Measurements from ENCODE around the gene OTOS. TPM values are rescaled to one million over a fixed set of nuclear protein-coding genes. Genes with fewer than 3 reads are reported as not detected.

The OTOS gene
- total RNA-seq, 1 donor from 2014 or later, result not detected

DNA sequence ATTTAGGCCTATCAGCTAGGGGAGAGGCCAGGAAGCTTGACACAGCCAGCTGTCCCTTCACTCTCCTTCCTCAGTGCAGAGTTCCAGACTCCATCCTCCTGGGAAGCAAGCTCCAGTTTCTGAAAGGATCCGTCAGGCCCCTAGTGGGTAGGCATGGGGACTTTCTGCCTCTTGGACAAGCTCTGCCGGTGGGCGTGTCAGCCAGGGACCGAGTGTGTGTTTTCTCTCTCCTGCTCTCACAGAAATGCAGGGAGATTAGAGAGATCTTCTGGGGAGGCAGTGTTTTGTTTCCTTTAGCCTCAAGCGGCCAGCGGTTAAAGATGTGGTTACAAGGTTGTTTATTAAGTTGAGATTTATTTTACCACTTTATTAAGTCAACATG, 29.9 kb upstream of the OTOS start:
- DNase-seq (no peak), ATAC-seq (no peak)
- no peaks in the 10 kb centered on the region for H3K36me3 ChIP-seq
- H3K4me1 ChIP-seq, result no peaks in the 10 kb centered on the region
- no peaks in the 10 kb centered on the region for H3K9me3 ChIP-seq
- intact Hi-C loops (cut with DNase I), result no loop called here
- TF ChIP-seq, protein P1, sequence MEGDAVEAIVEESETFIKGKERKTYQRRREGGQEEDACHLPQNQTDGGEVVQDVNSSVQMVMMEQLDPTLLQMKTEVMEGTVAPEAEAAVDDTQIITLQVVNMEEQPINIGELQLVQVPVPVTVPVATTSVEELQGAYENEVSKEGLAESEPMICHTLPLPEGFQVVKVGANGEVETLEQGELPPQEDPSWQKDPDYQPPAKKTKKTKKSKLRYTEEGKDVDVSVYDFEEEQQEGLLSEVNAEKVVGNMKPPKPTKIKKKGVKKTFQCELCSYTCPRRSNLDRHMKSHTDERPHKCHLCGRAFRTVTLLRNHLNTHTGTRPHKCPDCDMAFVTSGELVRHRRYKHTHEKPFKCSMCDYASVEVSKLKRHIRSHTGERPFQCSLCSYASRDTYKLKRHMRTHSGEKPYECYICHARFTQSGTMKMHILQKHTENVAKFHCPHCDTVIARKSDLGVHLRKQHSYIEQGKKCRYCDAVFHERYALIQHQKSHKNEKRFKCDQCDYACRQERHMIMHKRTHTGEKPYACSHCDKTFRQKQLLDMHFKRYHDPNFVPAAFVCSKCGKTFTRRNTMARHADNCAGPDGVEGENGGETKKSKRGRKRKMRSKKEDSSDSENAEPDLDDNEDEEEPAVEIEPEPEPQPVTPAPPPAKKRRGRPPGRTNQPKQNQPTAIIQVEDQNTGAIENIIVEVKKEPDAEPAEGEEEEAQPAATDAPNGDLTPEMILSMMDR (IDR thresholded peaks at IDR 0.05), result no peak
- peaks cover 15% of the 10 kb centered on the region for H3K27me3 ChIP-seq (ENCODE audit: low read depth)
- H3K27ac ChIP-seq, result no peak overlapping the region
- no peak overlapping the region for H3K4me3 ChIP-seq

DNA sequence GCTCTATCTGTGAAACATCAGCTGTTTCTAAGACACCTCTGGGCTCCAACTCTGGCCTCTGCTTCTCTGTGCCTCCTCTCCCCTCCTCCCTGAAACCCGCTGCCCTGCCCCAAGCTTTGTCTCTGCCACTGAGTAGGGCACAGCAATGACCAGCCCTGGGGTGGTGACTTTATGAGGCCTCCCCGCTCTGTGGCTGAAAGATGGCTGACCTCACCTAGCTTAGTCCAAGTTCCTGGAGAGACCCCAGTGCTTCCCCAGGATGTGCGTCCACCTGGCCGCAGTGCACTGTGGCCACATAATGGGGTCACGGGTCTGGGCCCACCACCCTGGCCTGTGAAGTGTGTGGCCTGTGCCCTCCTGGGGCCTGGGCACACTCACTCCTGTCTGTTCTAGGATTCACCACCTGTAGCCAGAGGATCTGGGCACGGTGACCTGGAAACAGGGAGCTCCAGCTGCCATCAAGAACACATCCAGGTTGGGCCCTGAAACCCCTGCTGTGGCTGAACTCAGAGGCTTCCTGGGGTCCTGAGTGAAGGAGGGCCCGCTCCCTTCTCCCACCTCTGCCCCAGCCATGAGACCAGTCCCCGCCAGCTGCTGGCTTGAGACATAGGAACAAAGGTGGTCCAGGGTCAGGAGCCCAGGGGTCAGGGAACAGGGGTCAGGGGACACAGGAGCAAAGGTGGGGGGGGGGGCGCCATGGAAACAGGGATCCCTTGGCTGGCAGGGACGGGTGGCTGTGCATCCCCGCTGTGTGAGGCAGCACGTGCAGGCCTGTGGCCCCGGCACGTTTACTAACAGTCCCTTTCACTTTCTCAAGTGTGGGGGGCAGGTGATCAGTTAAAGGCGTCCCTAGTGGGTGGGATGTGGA, 29.3 kb upstream of the OTOS start:
- peaks cover 15% of the 10 kb centered on the region for H3K27me3 ChIP-seq (ENCODE audit: low read depth)
- no peak for DNase-seq
- intact Hi-C loops (cut with DNase I), result no loop called here

DNA sequence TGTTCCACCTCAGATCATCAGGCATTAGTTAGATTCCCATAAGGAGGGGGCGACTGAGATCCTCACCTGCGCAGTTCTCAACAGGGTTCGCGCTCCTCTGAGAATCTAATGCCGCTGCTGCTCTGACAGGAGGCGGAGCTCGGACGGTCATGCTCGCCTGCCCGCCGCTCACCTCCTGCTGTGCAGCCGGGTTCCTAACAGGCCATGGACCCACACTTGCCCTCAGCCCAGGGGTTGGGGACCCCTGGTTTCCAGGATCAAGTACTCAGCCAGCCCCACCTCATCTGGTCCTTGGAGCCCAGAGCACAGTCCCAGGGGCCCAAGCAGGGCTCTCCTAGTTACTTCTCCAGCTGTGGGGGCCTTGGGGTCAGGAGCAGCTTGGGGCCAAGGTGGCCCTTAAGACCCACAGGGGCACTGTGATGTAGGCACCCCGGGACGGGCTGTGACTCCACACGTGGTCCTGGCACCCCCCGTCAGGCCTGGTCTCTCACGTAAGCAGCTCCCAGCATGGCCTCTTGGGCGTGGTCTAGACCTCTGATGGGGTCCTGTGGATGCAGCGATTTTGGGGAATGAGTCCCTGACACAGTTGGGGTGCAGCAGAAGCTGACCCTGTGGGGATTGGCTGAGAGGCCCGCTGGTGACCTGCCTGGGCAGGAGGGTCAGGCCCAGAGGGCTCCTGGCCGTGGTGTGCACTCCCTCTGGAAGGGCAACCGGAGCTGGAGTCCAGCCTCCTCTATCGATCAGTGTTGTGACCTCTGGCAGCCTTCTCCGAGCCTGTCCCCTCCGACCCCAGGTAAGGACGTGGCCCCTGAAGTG, 28.3 kb upstream of the OTOS start:
- intact Hi-C loops (cut with DNase I), result no loop called here
- ATAC-seq (no peak), DNase-seq (no peak)
- H3K4me3 ChIP-seq, result no peak overlapping the region
- H3K36me3 ChIP-seq, result no peaks in the 10 kb centered on the region
- H3K27ac ChIP-seq, result no peak overlapping the region
- TF ChIP-seq, protein P1 (IDR thresholded peaks at IDR 0.05), result no peak
- H3K27me3 ChIP-seq (ENCODE audit: low read depth), result peaks cover 15% of the 10 kb centered on the region
- no peaks in the 10 kb centered on the region for H3K9me3 ChIP-seq
- H3K4me1 ChIP-seq, result no peaks in the 10 kb centered on the region

More for the DNA sequence above, 29.3 kb upstream of the OTOS start:
- TF ChIP-seq, protein P1 (IDR thresholded peaks at IDR 0.05), result no peak
- Histone ChIP-seq H3K4me3 (no peak overlapping the region), H3K9me3 (no peaks in the 10 kb centered on the region), H3K4me1 (no peaks in the 10 kb centered on the region), H3K27ac (no peak overlapping the region), H3K36me3 (no peaks in the 10 kb centered on the region)
- no peak for ATAC-seq

DNA sequence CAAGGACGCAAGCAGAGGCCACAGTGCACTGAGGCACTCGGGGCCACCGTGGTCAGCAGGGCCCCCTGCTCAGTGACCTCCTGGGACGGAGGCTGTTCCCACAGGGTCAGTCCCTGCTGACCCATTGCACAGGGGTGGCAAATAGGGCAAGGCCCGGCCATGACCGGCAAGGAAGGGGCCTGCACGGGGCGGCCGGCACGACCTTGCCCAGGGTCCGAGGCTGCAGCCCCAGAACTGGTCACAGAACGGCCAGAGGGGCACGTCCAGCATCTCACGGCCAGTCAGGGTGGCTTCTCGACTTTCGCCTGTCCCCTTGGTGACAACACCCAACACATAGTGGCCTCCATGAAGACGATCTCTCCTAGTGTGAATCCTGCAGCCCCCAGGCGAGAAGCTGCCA, 27.6 kb upstream of the OTOS start:
- TF ChIP-seq, protein P1 (IDR thresholded peaks at IDR 0.05), result no peak
- Histone ChIP-seq H3K27me3 (ENCODE audit: low read depth) (peaks cover 15% of the 10 kb centered on the region), H3K9me3 (no peaks in the 10 kb centered on the region), H3K4me3 (no peak overlapping the region), H3K36me3 (no peaks in the 10 kb centered on the region), H3K27ac (no peak overlapping the region), H3K4me1 (no peaks in the 10 kb centered on the region)
- ATAC-seq (no peak), DNase-seq (peak; percentile 28)
- intact Hi-C loops (cut with DNase I), result no loop called here

DNA sequence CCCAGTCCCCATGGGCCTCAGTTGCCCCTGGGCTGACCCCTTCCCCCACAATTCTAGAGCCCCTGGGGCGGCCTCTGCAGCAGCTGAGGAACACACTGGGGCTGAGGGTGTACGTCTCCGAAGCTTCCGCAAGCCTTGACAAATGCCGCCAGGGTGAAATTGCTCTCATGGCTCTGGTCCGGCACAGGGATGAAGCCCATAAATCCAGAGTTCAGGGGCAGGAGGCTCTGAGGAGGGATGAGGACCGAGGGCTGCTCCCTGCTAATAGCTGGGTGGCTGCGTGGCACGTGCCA, 27.1 kb upstream of the OTOS start:
- no peak for ATAC-seq

More for the DNA sequence above, 27.1 kb upstream of the OTOS start:
- H3K4me1 ChIP-seq, result no peaks in the 10 kb centered on the region
- TF ChIP-seq, protein P1 (IDR thresholded peaks at IDR 0.05), result no peak
- no peak overlapping the region for H3K4me3 ChIP-seq
- H3K27me3 ChIP-seq (ENCODE audit: low read depth), result peaks cover 15% of the 10 kb centered on the region
- DNase-seq, result no peak
- no peaks in the 10 kb centered on the region for H3K9me3 ChIP-seq
- H3K36me3 ChIP-seq, result no peaks in the 10 kb centered on the region
- H3K27ac ChIP-seq, result no peak overlapping the region
- intact Hi-C loops (cut with DNase I), result no loop called here

Data from lower lobe of right lung (tissue), 2 donors.